GM13976 (cell line): ENCODE measurements around the gene AATK.

Experiments
- DNase-seq: peaks from one replicate; pipeline ENCODE4 v3.0.0; 2012; ENCODE audit warnings: low spot score
- CTCF ChIP-seq: IDR thresholded peaks from 2 replicates; pipeline ENCODE4 v1.5.1; 2012; ENCODE audit warnings: borderline replicate concordance, mild to moderate bottlenecking; ENCODE audit not compliant: insufficient read depth; ENCODE audit errors: extremely low read depth, missing control alignments, control extremely low read depth
- in situ Hi-C: fragments of 300-500 bp; cut with MboI; formaldehyde crosslinking; loops from one replicate; pipeline ENCODE4 v1.12.0; 2022; ENCODE audit warnings: low sequenced_read_pairs, mixed read lengths, inconsistent platforms; ENCODE audit not compliant: unreplicated experiment

Gene AATK

GRCh38 chr17:81193470-81194224 lies 27.6 kb upstream of the AATK start:
- in situ Hi-C loops = no loop called here
- TF ChIP-seq CTCF = no peak
- DNase-seq = peak; percentile 71

- TF ChIP-seq CTCF = no peak
- in situ Hi-C loops = no loop called here
- DNase-seq = no peak
These were observed 27.0 kb upstream of the AATK start for GRCh38 chr17:81193051-81193410.

GRCh38 chr17:81192386-81193050 lies 26.5 kb upstream of the AATK start:
- no peak for DNase-seq
- no peak for TF ChIP-seq CTCF
- in situ Hi-C loops = no loop called here

GRCh38 chr17:81191646-81192045 lies 25.6 kb upstream of the AATK start:
- in situ Hi-C loops = no loop called here
- TF ChIP-seq CTCF = no peak
- no peak for DNase-seq

GRCh38 chr17:81191116-81191515 lies 25.1 kb upstream of the AATK start:
- in situ Hi-C loops = no loop called here
- no peak for DNase-seq
- no peak for TF ChIP-seq CTCF

- TF ChIP-seq CTCF = no peak
- in situ Hi-C loops = no loop called here
- no peak for DNase-seq
These were observed 24.6 kb upstream of the AATK start for GRCh38 chr17:81190591-81190990.
